ENCODE data around the gene MPPED1. TPM values are rescaled to one million over a fixed set of nuclear protein-coding genes. Genes with fewer than 3 reads are reported as not detected.

The MPPED1 gene
- total and polyA plus RNA-seq, 2 of the 13 experiments (the other 11 are each of a cell fraction or from before 2014, with no cell fraction given) = 0.77 TPM; not detected in 1

DNA sequence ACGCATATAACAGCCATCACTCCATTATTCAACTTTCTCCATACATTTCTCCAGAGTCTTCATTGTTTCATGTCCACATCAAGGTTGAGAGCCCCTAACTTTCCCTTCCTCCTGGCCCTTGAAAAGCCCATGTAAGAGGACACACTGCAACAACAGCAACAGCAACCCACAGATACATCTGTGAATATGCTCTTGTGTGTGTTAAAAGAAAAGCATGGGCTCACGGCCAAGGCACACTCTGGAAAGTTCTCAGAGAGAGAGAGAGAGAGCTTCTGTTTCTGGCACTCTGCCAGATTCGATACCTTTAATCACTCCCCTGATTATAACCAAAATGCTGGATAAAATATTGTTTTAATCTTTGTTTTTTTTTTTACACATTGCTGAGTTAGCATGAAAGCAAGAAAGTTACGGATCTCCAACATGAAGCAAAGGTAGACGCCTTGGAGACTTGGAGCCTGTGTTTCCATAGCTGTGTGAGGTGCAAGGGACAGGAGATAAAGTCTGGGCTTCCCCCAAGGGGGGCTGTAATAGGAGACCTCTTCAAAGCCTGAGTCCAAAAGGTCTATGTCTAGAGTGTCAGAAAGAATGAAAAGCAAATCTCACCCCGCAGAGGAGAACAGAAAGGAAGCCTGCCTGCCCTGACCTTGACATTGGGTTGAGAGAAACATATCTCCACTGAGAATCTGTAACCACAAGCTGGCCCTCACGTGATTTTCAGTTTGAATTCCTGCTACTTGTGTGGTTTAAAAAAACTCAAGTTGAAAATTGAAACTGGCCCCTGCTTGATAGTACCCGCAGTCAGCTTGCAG lies 33.7 kb upstream of the MPPED1 start (continued):
- TF ChIP-seq CREM (IDR thresholded peaks at IDR 0.05) (peak; percentile 76), CREM (CRISPR knock-in tag; IDR thresholded peaks at IDR 0.05) (no peak), ARNTL (CRISPR knock-in tag; IDR thresholded peaks at IDR 0.05) (0 out of 2 replicates have a peak, but pooled peaks have one; percentile 41), SIX4 (CRISPR knock-in tag; IDR thresholded peaks at IDR 0.05) (peak; percentile 99), HOXA5 (CRISPR knock-in tag; IDR thresholded peaks at IDR 0.05) (0 out of 2 replicates have a peak, but pooled peaks have one; percentile 29), ZNF547 (CRISPR knock-in tag; IDR thresholded peaks at IDR 0.05) (no peak), NFKBIZ (CRISPR knock-in tag; IDR thresholded peaks at IDR 0.05) (0 out of 2 replicates have a peak, but pooled peaks have one; percentile 44), SMAD3 (CRISPR knock-in tag; IDR thresholded peaks at IDR 0.05) (peak; percentile 75; the same call in 1 of the 2 replicates), RBM39 (IDR thresholded peaks at IDR 0.05; ENCODE audit: low read depth, low read length, poor library complexity, severe bottlenecking) (no peak), SAP130 (CRISPR knock-in tag; IDR thresholded peaks at IDR 0.05; ENCODE audit: low read depth) (peak; percentile 53), SOX13 (IDR thresholded peaks at IDR 0.05) (peak; percentile 69), SOX13 (CRISPR knock-in tag; conservative IDR thresholded peaks at IDR 0.05 in 1 of 2, IDR thresholded peaks at IDR 0.05 in 1 of 2) (peak in 1 of 2 experiments; percentile 91; a peak in 2 of 4 replicates)
- TF ChIP-seq, protein P1, sequence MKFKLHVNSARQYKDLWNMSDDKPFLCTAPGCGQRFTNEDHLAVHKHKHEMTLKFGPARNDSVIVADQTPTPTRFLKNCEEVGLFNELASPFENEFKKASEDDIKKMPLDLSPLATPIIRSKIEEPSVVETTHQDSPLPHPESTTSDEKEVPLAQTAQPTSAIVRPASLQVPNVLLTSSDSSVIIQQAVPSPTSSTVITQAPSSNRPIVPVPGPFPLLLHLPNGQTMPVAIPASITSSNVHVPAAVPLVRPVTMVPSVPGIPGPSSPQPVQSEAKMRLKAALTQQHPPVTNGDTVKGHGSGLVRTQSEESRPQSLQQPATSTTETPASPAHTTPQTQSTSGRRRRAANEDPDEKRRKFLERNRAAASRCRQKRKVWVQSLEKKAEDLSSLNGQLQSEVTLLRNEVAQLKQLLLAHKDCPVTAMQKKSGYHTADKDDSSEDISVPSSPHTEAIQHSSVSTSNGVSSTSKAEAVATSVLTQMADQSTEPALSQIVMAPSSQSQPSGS (CRISPR knock-in tag; IDR thresholded peaks at IDR 0.05) = peak; percentile 15; the same call in 1 of the 2 replicates
- TF ChIP-seq, protein P2, sequence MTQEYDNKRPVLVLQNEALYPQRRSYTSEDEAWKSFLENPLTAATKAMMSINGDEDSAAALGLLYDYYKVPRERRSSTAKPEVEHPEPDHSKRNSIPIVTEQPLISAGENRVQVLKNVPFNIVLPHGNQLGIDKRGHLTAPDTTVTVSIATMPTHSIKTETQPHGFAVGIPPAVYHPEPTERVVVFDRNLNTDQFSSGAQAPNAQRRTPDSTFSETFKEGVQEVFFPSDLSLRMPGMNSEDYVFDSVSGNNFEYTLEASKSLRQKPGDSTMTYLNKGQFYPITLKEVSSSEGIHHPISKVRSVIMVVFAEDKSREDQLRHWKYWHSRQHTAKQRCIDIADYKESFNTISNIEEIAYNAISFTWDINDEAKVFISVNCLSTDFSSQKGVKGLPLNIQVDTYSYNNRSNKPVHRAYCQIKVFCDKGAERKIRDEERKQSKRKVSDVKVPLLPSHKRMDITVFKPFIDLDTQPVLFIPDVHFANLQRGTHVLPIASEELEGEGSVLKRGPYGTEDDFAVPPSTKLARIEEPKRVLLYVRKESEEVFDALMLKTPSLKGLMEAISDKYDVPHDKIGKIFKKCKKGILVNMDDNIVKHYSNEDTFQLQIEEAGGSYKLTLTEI (CRISPR knock-in tag; conservative IDR thresholded peaks at IDR 0.05) = no peak
